ENCODE results near the gene COPA. TPM values are rescaled to one million over a fixed set of nuclear protein-coding genes. Genes with fewer than 3 reads are reported as not detected.

The COPA gene
- total RNA-seq, 1 donor from 2014 or later = 123 TPM

- TF ChIP-seq, protein P1, sequence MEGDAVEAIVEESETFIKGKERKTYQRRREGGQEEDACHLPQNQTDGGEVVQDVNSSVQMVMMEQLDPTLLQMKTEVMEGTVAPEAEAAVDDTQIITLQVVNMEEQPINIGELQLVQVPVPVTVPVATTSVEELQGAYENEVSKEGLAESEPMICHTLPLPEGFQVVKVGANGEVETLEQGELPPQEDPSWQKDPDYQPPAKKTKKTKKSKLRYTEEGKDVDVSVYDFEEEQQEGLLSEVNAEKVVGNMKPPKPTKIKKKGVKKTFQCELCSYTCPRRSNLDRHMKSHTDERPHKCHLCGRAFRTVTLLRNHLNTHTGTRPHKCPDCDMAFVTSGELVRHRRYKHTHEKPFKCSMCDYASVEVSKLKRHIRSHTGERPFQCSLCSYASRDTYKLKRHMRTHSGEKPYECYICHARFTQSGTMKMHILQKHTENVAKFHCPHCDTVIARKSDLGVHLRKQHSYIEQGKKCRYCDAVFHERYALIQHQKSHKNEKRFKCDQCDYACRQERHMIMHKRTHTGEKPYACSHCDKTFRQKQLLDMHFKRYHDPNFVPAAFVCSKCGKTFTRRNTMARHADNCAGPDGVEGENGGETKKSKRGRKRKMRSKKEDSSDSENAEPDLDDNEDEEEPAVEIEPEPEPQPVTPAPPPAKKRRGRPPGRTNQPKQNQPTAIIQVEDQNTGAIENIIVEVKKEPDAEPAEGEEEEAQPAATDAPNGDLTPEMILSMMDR (conservative IDR thresholded peaks at IDR 0.05) = no peak
- peaks cover 7% of the 10 kb centered on the region for H3K36me3 Mint-ChIP-seq (ENCODE audit: low read depth)
- peak within 1 kb of the TSS; percentile 99 for H3K4me3 Mint-ChIP-seq
- peak; percentile 93 for DNase-seq (ENCODE audit: low read depth, low spot score)
- peak within 1 kb of the TSS; percentile 83 for H3K27ac Mint-ChIP-seq (ENCODE audit: unreplicated experiment)
- no peaks in the 10 kb centered on the region for H3K27me3 Mint-ChIP-seq (ENCODE audit: low read depth)
- H3K9me3 Mint-ChIP-seq = no peaks in the 10 kb centered on the region
- peaks cover 24% of the 10 kb centered on the region for H3K4me1 Mint-ChIP-seq
Measured at GRCh38 chr1:160284782-160285344, 58.2 kb downstream of the COPA start, which contains the start of gene PEX19. PEX19 (minus strand) TSS chr1:160285133; CDS start chr1:160285124, 9 bp downstream.

DNA sequence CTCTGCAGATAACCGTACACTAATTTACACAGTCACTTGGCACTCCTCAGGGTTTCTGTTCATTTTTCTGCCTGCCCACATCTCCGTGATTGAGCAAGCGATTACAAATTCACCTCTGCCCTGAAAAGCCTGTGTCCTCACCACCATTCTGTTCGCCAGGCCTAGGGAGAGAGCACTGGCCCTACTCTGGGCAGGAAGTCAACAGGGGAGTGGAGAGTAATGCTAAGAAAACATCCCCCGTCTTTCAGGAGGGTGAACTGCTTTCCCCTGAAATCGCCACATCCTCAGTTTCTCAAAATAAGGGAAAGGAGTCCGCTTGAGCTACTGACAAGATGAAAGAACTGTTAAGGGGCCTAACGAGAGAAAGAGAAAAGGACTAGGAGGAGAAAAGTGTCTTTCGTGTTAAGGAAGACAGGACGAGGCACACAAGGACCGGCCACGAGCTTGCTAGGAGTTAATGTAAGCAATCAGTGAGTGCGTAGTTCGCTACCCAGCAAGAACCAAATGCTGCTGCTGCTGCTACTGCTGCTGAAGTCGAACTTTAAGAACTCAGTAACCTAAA, 58.7 kb downstream of the COPA start:
- H3K4me1 Mint-ChIP-seq = peaks cover 24% of the 10 kb centered on the region
- TF ChIP-seq, protein P1 (conservative IDR thresholded peaks at IDR 0.05) = no peak

GRCh38 chr1:160282807-160283206, 60.2 kb downstream of the COPA start:
- DNase-seq (ENCODE audit: low read depth, low spot score) = no peak
- TF ChIP-seq, protein P1 (conservative IDR thresholded peaks at IDR 0.05) = no peak

More for the DNA sequence above, 58.7 kb downstream of the COPA start:
- peaks cover 4% of the 10 kb centered on the region for H3K36me3 Mint-ChIP-seq (ENCODE audit: low read depth)
- H3K4me3 Mint-ChIP-seq = peak overlapping the region; percentile 99
- H3K9me3 Mint-ChIP-seq = no peaks in the 10 kb centered on the region
- peak; percentile 8 for DNase-seq (ENCODE audit: low read depth, low spot score)
- no peaks in the 10 kb centered on the region for H3K27me3 Mint-ChIP-seq (ENCODE audit: low read depth)
- H3K27ac Mint-ChIP-seq (ENCODE audit: unreplicated experiment) = peak overlapping the region; percentile 83

DNA sequence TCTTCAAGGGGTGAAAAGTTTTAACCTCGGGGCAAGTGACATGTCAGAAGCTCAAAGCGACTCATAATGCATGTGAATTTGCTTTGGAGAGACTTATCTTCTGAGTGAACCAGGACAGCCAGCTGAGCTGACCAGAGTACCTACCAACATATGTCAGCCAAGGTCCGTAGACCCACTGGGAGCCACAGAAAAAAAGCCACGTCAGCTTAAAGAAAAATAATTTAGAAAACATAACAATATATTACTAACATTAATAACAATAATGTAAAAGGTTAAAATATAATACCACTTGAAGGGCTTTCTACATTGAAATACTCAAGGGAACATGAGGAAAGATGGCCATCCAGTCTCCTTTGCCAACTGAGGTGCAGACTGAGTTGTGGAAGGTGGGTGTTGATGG, 65.1 kb downstream of the COPA start:
- Mint-ChIP-seq H3K4me3 (no peak overlapping the region), H3K4me1 (no peaks in the 10 kb centered on the region), H3K27me3 (ENCODE audit: low read depth) (no peaks in the 10 kb centered on the region), H3K27ac (ENCODE audit: unreplicated experiment) (no peak overlapping the region), H3K36me3 (ENCODE audit: low read depth) (peaks cover 7% of the 10 kb centered on the region), H3K9me3 (no peaks in the 10 kb centered on the region)
- TF ChIP-seq, protein P1 (conservative IDR thresholded peaks at IDR 0.05) = no peak
- no peak for DNase-seq (ENCODE audit: low read depth, low spot score)

More at GRCh38 chr1:160282807-160283206, 60.2 kb downstream of the COPA start:
- Mint-ChIP-seq H3K4me3 (peak overlapping the region; percentile 99), H3K27ac (ENCODE audit: unreplicated experiment) (no peak overlapping the region), H3K4me1 (peaks cover 24% of the 10 kb centered on the region), H3K27me3 (ENCODE audit: low read depth) (no peaks in the 10 kb centered on the region), H3K36me3 (ENCODE audit: low read depth) (peaks cover 4% of the 10 kb centered on the region), H3K9me3 (no peaks in the 10 kb centered on the region)

- H3K4me3 Mint-ChIP-seq = no peak overlapping the region
- H3K27me3 Mint-ChIP-seq (ENCODE audit: low read depth) = no peaks in the 10 kb centered on the region
- TF ChIP-seq, protein P1 (conservative IDR thresholded peaks at IDR 0.05) = no peak
- no peaks in the 10 kb centered on the region for H3K9me3 Mint-ChIP-seq
- H3K4me1 Mint-ChIP-seq = no peaks in the 10 kb centered on the region
- H3K36me3 Mint-ChIP-seq (ENCODE audit: low read depth) = peaks cover 5% of the 10 kb centered on the region
- DNase-seq (ENCODE audit: low read depth, low spot score) = no peak
- no peak overlapping the region for H3K27ac Mint-ChIP-seq (ENCODE audit: unreplicated experiment)
Measured at GRCh38 chr1:160277330-160277729, 65.7 kb downstream of the COPA start.

Measured in neural crest cell (in vitro differentiated cells).